ENCODE data around the gene MYO15A. TPM values are rescaled to one million over a fixed set of nuclear protein-coding genes. Genes with fewer than 3 reads are reported as not detected.
A peak's percentile ranks its signal among the peaks of the same experiment; 100 is the strongest.

MYO15A gene
- total RNA-seq, 2 donors from 2014 or later, result 0.32 to 8.3 TPM

DNA sequence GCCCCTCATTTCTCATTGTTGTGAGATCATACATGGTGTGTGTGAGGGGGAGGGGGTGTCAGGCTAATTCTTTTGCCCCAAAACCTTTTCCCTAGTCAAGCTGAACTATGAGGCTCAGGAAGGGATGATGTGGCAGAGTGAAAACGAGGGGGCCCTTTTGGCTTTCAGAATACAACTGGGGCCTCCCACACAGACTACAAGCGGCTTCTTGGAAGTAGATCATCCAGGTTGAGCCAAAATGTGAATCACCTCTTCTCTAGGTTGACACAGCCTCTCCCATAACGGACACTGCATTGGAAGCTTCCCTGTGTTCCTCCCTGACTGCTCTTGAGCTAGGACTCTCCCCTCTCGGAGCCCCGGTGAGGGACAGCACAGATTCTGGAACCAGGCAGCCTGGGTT lies 72.8 kb downstream of the MYO15A start:
- H3K36me3 ChIP-seq, result no peaks in the 10 kb centered on the region
- intact Hi-C loops (cut with DNase I), result no loop called here
- peaks cover 11% of the 10 kb centered on the region for H3K4me1 ChIP-seq (replicated peaks)
- H3K27ac ChIP-seq, result no peak overlapping the region
- H3K27me3 ChIP-seq (replicated peaks; ENCODE audit: insufficient read depth), result no peaks in the 10 kb centered on the region
- no peak for DNase-seq (ENCODE audit: low spot score)
- no peak overlapping the region for H3K4me3 ChIP-seq
- WGBS, result 48% methylated on average over 5 of the region's 5 CpGs
- no peak for TF ChIP-seq POLR2A (IDR thresholded peaks at IDR 0.05)
- no peak for TF ChIP-seq POLR2AphosphoS5 (IDR thresholded peaks at IDR 0.05)
- TF ChIP-seq, protein P1, sequence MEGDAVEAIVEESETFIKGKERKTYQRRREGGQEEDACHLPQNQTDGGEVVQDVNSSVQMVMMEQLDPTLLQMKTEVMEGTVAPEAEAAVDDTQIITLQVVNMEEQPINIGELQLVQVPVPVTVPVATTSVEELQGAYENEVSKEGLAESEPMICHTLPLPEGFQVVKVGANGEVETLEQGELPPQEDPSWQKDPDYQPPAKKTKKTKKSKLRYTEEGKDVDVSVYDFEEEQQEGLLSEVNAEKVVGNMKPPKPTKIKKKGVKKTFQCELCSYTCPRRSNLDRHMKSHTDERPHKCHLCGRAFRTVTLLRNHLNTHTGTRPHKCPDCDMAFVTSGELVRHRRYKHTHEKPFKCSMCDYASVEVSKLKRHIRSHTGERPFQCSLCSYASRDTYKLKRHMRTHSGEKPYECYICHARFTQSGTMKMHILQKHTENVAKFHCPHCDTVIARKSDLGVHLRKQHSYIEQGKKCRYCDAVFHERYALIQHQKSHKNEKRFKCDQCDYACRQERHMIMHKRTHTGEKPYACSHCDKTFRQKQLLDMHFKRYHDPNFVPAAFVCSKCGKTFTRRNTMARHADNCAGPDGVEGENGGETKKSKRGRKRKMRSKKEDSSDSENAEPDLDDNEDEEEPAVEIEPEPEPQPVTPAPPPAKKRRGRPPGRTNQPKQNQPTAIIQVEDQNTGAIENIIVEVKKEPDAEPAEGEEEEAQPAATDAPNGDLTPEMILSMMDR (IDR thresholded peaks at IDR 0.05), result no peak
- no peaks in the 10 kb centered on the region for H3K9me3 ChIP-seq

GRCh38 chr17:18182110-18182977 lies 73.8 kb downstream of the MYO15A start:
- H3K27me3 ChIP-seq (replicated peaks; ENCODE audit: insufficient read depth), result no peaks in the 10 kb centered on the region
- H3K36me3 ChIP-seq, result no peaks in the 10 kb centered on the region
- peak; percentile 9 for DNase-seq (ENCODE audit: low spot score)
- H3K4me3 ChIP-seq, result peak overlapping the region; percentile 96 to 99
- intact Hi-C loops (cut with DNase I), result no loop called here
- H3K9me3 ChIP-seq, result no peaks in the 10 kb centered on the region
- TF ChIP-seq, protein P1 (IDR thresholded peaks at IDR 0.05), result no peak
- TF ChIP-seq POLR2A (IDR thresholded peaks at IDR 0.05), result no peak
- no peak for TF ChIP-seq POLR2AphosphoS5 (IDR thresholded peaks at IDR 0.05)
- 12% methylated on average over 28 of the region's 28 CpGs for WGBS
- peaks cover 15% of the 10 kb centered on the region for H3K4me1 ChIP-seq (replicated peaks)
- peak overlapping the region; percentile 96 to 99 for H3K27ac ChIP-seq

DNA sequence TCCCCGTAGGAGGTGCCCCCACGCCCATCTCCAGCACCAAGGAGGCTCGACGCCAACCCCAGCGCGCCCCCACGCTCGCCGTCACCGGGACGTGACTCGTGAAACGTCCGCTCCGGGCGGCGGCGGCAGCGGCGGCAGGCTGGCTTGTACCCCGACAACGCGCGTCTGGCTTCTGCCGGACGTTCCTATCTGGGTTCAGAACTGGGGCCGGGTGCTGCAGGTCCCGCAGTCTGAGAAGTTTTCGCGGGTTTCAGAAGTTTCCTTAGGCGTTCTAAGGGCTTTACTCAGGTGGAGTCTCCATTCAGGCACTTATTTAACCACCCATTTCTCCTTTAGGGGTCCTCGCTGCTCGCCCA lies 74.4 kb downstream of the MYO15A start:
- Histone ChIP-seq H3K9me3 (no peaks in the 10 kb centered on the region), H3K27me3 (replicated peaks; ENCODE audit: insufficient read depth) (no peaks in the 10 kb centered on the region), H3K4me3 (peak overlapping the region; percentile 96 to 99), H3K27ac (peak overlapping the region; percentile 96 to 99), H3K4me1 (replicated peaks) (peaks cover 17% of the 10 kb centered on the region), H3K36me3 (no peaks in the 10 kb centered on the region)
- 1% methylated on average over 33 of the region's 33 CpGs for WGBS
- DNase-seq (ENCODE audit: low spot score), result peak; percentile 69
- intact Hi-C loops (cut with DNase I), result no loop called here
- TF ChIP-seq POLR2AphosphoS5 (IDR thresholded peaks at IDR 0.05) (no peak), POLR2A (IDR thresholded peaks at IDR 0.05) (peak; percentile 46)
- TF ChIP-seq, protein P1 (IDR thresholded peaks at IDR 0.05), result no peak

DNA sequence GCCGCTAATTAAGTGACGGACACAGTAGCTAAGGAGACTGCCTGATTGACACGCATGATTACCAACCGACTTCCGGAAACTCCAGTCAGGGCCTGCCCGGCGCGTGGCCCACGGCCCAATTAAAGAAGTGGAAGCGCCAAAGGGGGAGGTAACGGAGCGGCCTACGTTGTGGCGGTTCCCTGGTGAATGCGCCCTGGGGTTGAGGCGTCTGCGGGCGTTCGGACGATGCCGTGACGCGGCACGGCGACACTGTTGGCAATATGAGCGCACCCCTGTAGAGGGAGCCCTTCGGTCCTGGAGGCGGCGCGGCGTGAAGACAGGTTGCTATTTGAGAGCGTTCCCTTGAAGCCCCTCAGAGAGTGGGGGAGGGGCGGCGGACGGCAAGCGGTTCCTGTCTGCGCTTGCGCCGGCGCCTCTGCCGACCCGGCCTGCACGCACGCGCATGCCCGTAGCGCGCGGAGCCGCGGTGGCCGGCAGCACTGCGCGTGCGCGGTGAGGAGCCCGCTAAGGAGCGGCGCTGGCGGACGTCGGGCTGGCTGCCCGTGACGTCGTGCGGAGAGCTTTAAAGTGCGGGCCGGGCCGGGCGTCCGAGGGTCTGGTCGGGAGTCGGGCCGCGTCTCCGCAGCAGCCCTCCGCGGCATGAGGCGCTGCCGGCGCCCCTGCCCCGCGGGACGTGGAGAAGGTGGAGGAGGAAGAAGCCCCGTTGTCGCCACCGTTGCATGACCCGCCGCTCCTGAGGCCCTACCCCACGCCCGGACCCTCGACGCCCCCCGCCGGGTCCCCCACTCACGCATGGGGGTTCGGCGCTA lies 75.0 kb downstream of the MYO15A start, which contains the start of gene ALKBH5:
Gene ALKBH5 (plus strand): TSS at position 495 of the 809 bp plus-strand sequence. CDS start 416 bp downstream, outside the sequence.
- WGBS, result under 1% methylated on average over 64 of the region's 98 CpGs
- peaks cover 22% of the 10 kb centered on the region for H3K4me1 ChIP-seq (replicated peaks)
- DNase-seq (ENCODE audit: low spot score), result peak; percentile 98

More for the DNA sequence above, 75.0 kb downstream of the MYO15A start, which contains the start of gene ALKBH5:
- H3K27me3 ChIP-seq (replicated peaks; ENCODE audit: insufficient read depth), result no peaks in the 10 kb centered on the region
- no peaks in the 10 kb centered on the region for H3K36me3 ChIP-seq
- intact Hi-C loops (cut with DNase I), result no loop called here
- peak within 1 kb of the TSS; percentile 96 to 99 for H3K4me3 ChIP-seq
- peak within 1 kb of the TSS; percentile 96 to 99 for H3K27ac ChIP-seq
- no peaks in the 10 kb centered on the region for H3K9me3 ChIP-seq
- TF ChIP-seq POLR2AphosphoS5 (IDR thresholded peaks at IDR 0.05) (peak; percentile 93), POLR2A (IDR thresholded peaks at IDR 0.05) (peak; percentile 96)
- TF ChIP-seq, protein P1 (IDR thresholded peaks at IDR 0.05), result peak in 3 of 4 experiments; percentile 17 to 48 (median 45)
